Measurements from ENCODE around the gene SLC1A2.
A peak's percentile ranks its signal among the peaks of the same experiment; 100 is the strongest.

SLC1A2 gene

DNA sequence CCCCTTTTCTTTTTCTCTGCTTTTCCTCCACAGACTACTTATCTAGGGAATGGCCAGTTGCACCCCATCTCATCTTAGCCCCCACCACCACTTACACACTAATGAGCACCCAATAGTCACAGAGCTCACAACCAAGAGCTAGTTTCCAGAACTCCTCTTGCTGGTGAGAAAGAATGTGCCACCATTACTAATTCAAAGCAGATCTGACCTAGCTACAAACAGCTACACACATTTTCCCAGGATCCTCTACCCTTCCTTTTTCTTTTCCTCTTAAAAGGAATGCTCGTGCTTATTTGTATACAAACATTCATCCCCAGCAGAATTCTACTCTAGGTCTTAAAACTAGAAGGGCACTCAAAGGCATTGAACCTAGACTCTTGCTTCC is 143.6 kb downstream of the SLC1A2 start:
- no peak overlapping the region for H3K27ac ChIP-seq

DNA sequence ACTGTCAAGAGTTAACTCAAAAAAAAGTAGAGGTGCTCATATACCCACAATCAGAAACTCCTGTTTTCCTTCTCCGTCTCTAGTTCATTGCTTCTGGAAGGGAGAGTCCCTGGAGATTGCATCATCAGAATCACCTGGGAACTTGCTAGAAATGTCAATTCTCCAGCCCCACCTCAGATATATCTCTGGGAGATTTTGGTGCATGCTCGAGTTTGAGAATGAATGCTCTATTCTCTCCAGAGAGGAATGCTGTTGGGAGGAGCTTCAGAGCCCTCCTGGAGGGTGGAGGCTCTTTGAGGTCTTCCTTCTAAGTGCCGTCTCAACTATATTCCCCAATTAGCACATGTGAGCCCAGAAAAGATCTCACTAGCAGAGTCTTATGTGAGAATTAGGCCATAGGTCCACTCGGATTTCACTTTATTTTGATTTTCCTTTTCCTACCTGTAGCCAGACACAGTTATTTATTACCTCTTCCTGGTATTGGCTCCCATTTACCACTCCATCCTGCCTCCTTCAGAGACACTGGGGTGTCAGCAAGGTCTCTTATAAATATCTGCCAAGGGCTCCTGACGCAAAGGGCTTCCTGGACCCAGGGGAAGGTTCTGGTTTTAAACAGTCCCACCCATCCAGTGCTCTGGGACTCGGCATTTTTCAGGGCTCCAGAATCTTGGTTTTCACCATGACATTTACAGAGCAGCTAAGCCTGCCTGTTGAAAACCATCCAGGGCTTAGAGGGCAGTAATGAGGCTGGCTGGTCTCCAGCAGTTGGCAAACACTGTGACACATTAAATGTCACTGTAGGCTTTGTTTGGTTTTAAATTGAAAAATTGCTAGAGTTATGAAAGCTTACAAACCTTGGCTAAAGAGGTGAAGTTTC is 144.2 kb downstream of the SLC1A2 start:
- H3K4me3 ChIP-seq (ENCODE audit: low read depth in 1 of 2, low read length in 1 of 2), result no peak overlapping the region
- no peaks in the 10 kb centered on the region for H3K9me3 ChIP-seq
- H3K4me1 ChIP-seq (ENCODE audit: control insufficient read depth in 1 of 2, insufficient read depth in 1 of 2, low read depth in 1 of 2, low read length in 1 of 2), result peaks cover 21 to 33% of the 10 kb centered on the region in 2 experiments
- no peaks in the 10 kb centered on the region for H3K36me3 ChIP-seq
- TF ChIP-seq, protein P1, sequence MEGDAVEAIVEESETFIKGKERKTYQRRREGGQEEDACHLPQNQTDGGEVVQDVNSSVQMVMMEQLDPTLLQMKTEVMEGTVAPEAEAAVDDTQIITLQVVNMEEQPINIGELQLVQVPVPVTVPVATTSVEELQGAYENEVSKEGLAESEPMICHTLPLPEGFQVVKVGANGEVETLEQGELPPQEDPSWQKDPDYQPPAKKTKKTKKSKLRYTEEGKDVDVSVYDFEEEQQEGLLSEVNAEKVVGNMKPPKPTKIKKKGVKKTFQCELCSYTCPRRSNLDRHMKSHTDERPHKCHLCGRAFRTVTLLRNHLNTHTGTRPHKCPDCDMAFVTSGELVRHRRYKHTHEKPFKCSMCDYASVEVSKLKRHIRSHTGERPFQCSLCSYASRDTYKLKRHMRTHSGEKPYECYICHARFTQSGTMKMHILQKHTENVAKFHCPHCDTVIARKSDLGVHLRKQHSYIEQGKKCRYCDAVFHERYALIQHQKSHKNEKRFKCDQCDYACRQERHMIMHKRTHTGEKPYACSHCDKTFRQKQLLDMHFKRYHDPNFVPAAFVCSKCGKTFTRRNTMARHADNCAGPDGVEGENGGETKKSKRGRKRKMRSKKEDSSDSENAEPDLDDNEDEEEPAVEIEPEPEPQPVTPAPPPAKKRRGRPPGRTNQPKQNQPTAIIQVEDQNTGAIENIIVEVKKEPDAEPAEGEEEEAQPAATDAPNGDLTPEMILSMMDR (IDR thresholded peaks at IDR 0.05), result no peak
- no peak overlapping the region for H3K27ac ChIP-seq
- H3K27me3 ChIP-seq, result no peaks in the 10 kb centered on the region

More for the DNA sequence above, 143.6 kb downstream of the SLC1A2 start:
- no peaks in the 10 kb centered on the region for H3K9me3 ChIP-seq
- H3K4me3 ChIP-seq (ENCODE audit: low read depth in 1 of 2, low read length in 1 of 2), result no peak overlapping the region
- TF ChIP-seq, protein P1 (IDR thresholded peaks at IDR 0.05), result no peak
- H3K27me3 ChIP-seq, result no peaks in the 10 kb centered on the region
- no peaks in the 10 kb centered on the region for H3K36me3 ChIP-seq
- peaks cover 21 to 33% of the 10 kb centered on the region in 2 experiments for H3K4me1 ChIP-seq (ENCODE audit: control insufficient read depth in 1 of 2, insufficient read depth in 1 of 2, low read depth in 1 of 2, low read length in 1 of 2)

DNA sequence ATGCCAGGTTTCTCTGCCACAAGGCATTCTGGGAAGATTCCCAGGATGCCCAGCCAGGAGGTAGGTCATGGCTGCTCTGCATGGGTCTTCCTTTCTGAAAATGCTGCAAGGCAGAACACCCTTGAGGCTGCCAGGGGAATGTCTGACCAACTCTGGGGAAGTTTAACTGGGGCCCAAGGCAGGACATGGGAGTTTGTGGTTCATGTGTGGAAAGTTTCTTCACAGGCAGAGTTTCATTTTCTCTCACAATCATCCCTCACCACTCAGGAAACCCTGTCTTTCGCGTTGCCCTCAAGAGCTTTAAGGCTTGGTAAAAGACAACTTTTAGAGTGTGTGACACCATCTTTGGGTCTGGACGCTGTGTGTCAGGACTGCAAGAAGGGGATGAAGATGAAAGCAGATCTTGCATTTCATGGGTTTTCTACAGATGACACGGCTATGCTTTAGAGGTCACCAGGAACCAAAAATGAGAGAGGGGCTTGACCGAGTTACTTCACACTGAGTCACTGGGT is 146.9 kb downstream of the SLC1A2 start:
- H3K27ac ChIP-seq, result peak overlapping the region; percentile 70

DNA sequence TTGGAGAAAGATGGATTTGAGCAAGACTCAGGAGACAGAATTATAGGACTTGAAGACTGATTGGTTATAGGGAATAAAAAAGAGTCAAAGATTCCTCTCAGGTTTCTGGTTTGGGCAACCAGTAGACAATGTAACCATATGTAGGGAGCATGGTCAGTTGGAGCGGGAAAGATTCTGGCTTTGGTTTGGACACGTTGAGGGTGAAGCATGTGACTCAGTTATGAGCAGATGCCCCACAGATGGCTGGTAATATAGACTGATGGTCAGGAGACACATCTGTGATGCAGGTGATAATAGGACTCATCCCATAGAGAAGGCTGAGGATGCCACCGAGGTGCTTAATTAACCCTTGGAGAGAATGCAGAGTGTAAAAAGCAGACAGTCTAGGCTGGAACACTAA is 148.3 kb downstream of the SLC1A2 start:
- no peak overlapping the region for H3K27ac ChIP-seq
- H3K4me3 ChIP-seq (ENCODE audit: low read depth in 1 of 2, low read length in 1 of 2), result no peak overlapping the region
- H3K4me1 ChIP-seq (ENCODE audit: control insufficient read depth in 1 of 2, insufficient read depth in 1 of 2, low read depth in 1 of 2, low read length in 1 of 2), result peaks cover 17 to 24% of the 10 kb centered on the region in 2 experiments
- TF ChIP-seq, protein P1 (IDR thresholded peaks at IDR 0.05), result no peak
- H3K27me3 ChIP-seq, result no peaks in the 10 kb centered on the region
- no peaks in the 10 kb centered on the region for H3K9me3 ChIP-seq
- H3K36me3 ChIP-seq, result no peaks in the 10 kb centered on the region

More for the DNA sequence above, 146.9 kb downstream of the SLC1A2 start:
- no peak overlapping the region for H3K4me3 ChIP-seq (ENCODE audit: low read depth in 1 of 2, low read length in 1 of 2)
- H3K9me3 ChIP-seq, result no peaks in the 10 kb centered on the region
- TF ChIP-seq, protein P1 (IDR thresholded peaks at IDR 0.05), result no peak
- H3K36me3 ChIP-seq, result no peaks in the 10 kb centered on the region
- peaks cover 21 to 33% of the 10 kb centered on the region in 2 experiments for H3K4me1 ChIP-seq (ENCODE audit: control insufficient read depth in 1 of 2, insufficient read depth in 1 of 2, low read depth in 1 of 2, low read length in 1 of 2)
- H3K27me3 ChIP-seq, result no peaks in the 10 kb centered on the region

DNA sequence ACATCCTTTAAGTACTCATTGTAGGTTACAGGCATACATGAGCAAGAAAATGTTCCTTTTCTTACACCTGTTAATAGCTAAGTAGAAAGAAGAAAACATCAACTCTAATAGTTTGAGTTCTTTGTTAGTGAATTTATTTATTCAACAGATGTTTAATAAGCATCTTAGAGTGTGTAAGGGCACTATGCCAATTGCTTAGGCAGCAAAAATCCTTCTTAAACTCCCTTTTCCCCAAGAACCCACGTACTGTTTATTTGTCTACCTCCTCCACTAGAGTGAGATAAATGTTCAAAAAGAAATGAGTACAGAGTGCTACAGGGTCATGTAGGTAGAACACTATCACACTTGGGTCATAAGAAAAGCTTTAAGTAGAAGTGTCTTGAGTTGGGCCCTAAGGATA is 149.0 kb downstream of the SLC1A2 start:
- Histone ChIP-seq H3K36me3 (no peaks in the 10 kb centered on the region), H3K4me1 (ENCODE audit: control insufficient read depth in 1 of 2, insufficient read depth in 1 of 2, low read depth in 1 of 2, low read length in 1 of 2) (peaks cover 17% of the 10 kb centered on the region in 2 experiments), H3K27me3 (no peaks in the 10 kb centered on the region), H3K27ac (no peak overlapping the region), H3K9me3 (no peaks in the 10 kb centered on the region), H3K4me3 (ENCODE audit: low read depth in 1 of 2, low read length in 1 of 2) (no peak overlapping the region)
- TF ChIP-seq, protein P1 (IDR thresholded peaks at IDR 0.05), result no peak
